Activated CD4-positive, alpha-beta memory T cell treated with anti-CD3 and anti-CD28 coated beads, Interleukin-2, amount 10 ng/mL, durations not matched to agents 7 days and 5 days (primary cell): Measurements from ENCODE around the gene NXN. TPM values are rescaled to one million over a fixed set of nuclear protein-coding genes. Genes with fewer than 3 reads are reported as not detected.
A peak's percentile ranks its signal among the peaks of the same experiment; 100 is the strongest.
"Not testable (repeated sequence)": the region's sequence is repeated elsewhere in the genome, so short reads cannot be mapped to it uniquely, and the experiment has no call there.

Experiments used
- CTCF ChIA-PET: fragments of 350-600 bp; sonication (Branson Sonifier 250); formaldehyde crosslinking; loops from one replicate; lab custom pipeline; 2021; ENCODE audit warnings: antibody characterized with exemption, inconsistent platforms; lab: Charles Lee
- POLR2A ChIA-PET: fragments of 350-600 bp; sonication (Branson Sonifier 250); formaldehyde crosslinking; loops from one replicate; lab custom pipeline; 2021; ENCODE audit warnings: antibody characterized with exemption; lab: Charles Lee
- DNase-seq: peaks from one replicate; pipeline ENCODE4 v3.0.0-alpha.2; 2020
- H3K27ac Mint-ChIP-seq: one replicate; pipeline ENCODE4 v1.8.0; 2021; ENCODE audit warnings: mild to moderate bottlenecking, mixed read lengths
- H3K27me3 Mint-ChIP-seq: one replicate; pipeline ENCODE4 v1.8.0; 2021; ENCODE audit warnings: mixed read lengths
- H3K36me3 Mint-ChIP-seq: one replicate; pipeline ENCODE4 v1.8.0; 2021; ENCODE audit warnings: low read depth, mixed read lengths
- H3K4me1 Mint-ChIP-seq: one replicate; pipeline ENCODE4 v1.8.0; 2021; ENCODE audit warnings: mixed read lengths
- H3K4me3 Mint-ChIP-seq: one replicate; pipeline ENCODE4 v1.8.0; 2021; ENCODE audit warnings: mild to moderate bottlenecking, mixed read lengths
- H3K9me3 Mint-ChIP-seq: one replicate; pipeline ENCODE4 v1.8.0; 2021; ENCODE audit warnings: mixed read lengths
- total RNA-seq, 2 experiments: library from RNA; stranded (reverse); gene quantifications; one replicate each; pipeline ENCODE4 v1.2.3, GENCODE V29; 2021

Gene NXN
- total RNA-seq, 2 experiments from 2014 or later = 0.23 to 0.30 TPM

DNA sequence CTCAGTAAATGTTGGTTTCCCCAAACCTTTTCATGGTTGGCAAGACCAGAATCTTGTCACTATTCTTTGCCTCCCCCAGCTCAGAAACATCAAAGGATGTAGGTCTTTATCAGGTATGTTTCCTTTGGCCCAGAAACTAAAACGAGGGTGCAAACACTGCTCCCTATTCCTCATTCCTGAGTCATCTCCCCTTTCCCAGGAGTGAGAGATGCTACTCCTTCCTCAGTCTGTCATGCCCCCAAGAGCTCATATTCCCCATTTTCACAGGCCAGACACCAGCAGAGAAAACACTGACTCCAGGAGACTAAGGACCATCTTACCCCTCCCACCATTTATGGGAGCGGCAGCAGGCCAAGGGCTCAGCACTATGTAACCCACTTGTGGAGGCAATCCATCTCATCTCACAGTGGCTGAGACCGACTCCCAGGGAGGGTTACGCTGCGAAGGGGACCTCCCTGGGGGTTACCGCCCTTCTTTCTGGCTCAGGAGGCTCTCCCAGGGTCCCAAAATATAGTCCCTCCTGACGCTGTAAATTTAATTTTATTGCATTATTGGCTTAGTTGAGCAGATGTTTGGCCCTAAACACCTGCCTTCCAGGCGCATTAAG is 229.0 kb downstream of the NXN start:
- peak overlapping the region; percentile 89 for H3K27ac Mint-ChIP-seq
- H3K36me3 Mint-ChIP-seq = peaks cover 36% of the 10 kb centered on the region
- ChIA-PET POLR2A (interaction anchor here (0.8 to 6.4 kb wide), 7 partner anchors 9 to 334 kb away, joined by 3 to 59 read pairs (median 4); partner anchors contain the start of genes GLOD4, MRM3 and VPS53), CTCF (interaction anchor here (0.6 to 3.9 kb wide), 11 partner anchors 11 to 516 kb away, joined by 3 to 15 read pairs (median 4); partner anchors contain the start of genes GLOD4, MRM3, TIMM22 and VPS53)
- no peaks in the 10 kb centered on the region for H3K27me3 Mint-ChIP-seq
- DNase-seq = no peak
- peaks cover 6% of the 10 kb centered on the region for H3K9me3 Mint-ChIP-seq
- H3K4me3 Mint-ChIP-seq = peak overlapping the region; percentile 86
- peaks cover 34% of the 10 kb centered on the region for H3K4me1 Mint-ChIP-seq

DNA sequence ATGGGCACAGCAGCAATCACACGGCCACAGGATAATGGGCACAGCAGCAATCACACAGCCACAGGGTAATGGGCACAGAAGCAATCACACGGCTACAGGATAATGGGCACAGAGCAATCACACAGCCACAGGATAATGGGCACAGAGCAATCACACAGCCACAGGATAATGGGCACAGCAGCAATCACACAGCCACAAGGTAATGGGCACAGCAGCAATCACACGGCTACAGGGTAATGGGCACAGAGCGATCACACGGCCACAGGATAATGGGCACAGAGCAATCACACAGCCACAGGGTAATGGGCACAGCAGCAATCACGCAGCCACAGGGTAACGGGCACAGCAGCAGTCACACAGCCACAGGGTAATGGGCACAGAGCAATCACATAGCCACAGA is 230.2 kb downstream of the NXN start:
- POLR2A ChIA-PET = interaction anchor here (4.0 to 6.4 kb wide), 2 partner anchors 32 to 34 kb away, joined by 20 to 59 read pairs; partner anchors contain the start of genes GLOD4, MRM3 and VPS53
- H3K4me3 Mint-ChIP-seq, H3K27ac Mint-ChIP-seq, CTCF ChIA-PET, H3K27me3 Mint-ChIP-seq, DNase-seq, H3K9me3 Mint-ChIP-seq: not testable (repeated sequence)
- H3K36me3 Mint-ChIP-seq = peaks cover 38% of the 10 kb centered on the region
- peaks cover 34% of the 10 kb centered on the region for H3K4me1 Mint-ChIP-seq

Other genes with a start within 250 kb of the NXN start
- gene TLCD3A, start 247.2 kb downstream of the NXN start, total RNA-seq = 10 to 100 TPM in 1 of 2 experiments, 1 to 10 TPM in 1; 8.2 to 10.6 TPM
- gene GEMIN4, start 227.5 kb downstream of the NXN start, total RNA-seq = 10 to 100 TPM; 23.1 to 25.6 TPM
- gene GLOD4, start 197.5 kb downstream of the NXN start, total RNA-seq = 10 to 100 TPM; 46.0 to 54.1 TPM
- 10 to 100 TPM; 12.8 to 15.8 TPM for gene MRM3, start 197.4 kb downstream of the NXN start, total RNA-seq
- gene TIMM22, start 17.4 kb upstream of the NXN start, total RNA-seq = 1 to 10 TPM; 8.1 to 8.2 TPM
- gene ABR, start 200.2 kb upstream of the NXN start, total RNA-seq = 100 to 1,000 TPM; 144 to 145 TPM